MM.1S (cell line): Measurements from ENCODE around the gene ADCYAP1R1.

Experiments
- EZH2phosphoT487 ChIP-seq: fragments of 300-600 bp; sonication (generic); IDR thresholded peaks from 2 replicates; pipeline ENCODE4 v1.6.1; 2018; ENCODE audit warnings: antibody characterized with exemption, low read length
- TF ChIP-seq, protein P1 (sequence below): fragments of 300-600 bp; sonication (generic); IDR thresholded peaks from 2 replicates; pipeline ENCODE4 v1.5.1; 2016; ENCODE audit warnings: antibody characterized with exemption, low read length, mixed read lengths

DNA sequence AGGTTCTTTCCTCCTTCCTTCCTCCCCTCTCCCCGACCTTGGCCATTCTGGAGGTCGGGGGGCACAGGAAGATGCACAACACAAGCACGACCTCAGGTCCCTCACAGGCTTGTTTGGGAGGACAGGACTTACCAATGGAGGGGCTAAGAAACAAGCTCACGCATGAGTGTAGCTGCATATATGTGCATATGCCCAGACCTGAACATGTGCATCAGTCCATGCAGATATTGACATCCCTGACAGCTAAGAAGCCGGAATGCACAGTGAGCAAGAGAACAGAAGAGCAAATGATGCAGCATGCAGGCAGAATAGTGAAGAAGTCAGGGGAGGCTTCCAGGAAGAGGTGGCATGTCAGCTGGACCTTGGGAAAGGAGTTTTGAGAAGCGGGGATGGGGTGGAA is 28.7 kb downstream of the ADCYAP1R1 start:
- TF ChIP-seq, protein P1, sequence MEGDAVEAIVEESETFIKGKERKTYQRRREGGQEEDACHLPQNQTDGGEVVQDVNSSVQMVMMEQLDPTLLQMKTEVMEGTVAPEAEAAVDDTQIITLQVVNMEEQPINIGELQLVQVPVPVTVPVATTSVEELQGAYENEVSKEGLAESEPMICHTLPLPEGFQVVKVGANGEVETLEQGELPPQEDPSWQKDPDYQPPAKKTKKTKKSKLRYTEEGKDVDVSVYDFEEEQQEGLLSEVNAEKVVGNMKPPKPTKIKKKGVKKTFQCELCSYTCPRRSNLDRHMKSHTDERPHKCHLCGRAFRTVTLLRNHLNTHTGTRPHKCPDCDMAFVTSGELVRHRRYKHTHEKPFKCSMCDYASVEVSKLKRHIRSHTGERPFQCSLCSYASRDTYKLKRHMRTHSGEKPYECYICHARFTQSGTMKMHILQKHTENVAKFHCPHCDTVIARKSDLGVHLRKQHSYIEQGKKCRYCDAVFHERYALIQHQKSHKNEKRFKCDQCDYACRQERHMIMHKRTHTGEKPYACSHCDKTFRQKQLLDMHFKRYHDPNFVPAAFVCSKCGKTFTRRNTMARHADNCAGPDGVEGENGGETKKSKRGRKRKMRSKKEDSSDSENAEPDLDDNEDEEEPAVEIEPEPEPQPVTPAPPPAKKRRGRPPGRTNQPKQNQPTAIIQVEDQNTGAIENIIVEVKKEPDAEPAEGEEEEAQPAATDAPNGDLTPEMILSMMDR, result no peak
- TF ChIP-seq EZH2phosphoT487, result no peak
